HG02938 (cell line): ENCODE measurements around the gene SERPINH1.

Source experiments
- ATAC-seq: cut with Tn5 transposase; IDR thresholded peaks from one replicate; pipeline ENCODE4 v1.9.1; 2021; ENCODE audit warnings: mild to moderate bottlenecking, moderate library complexity; ENCODE audit not compliant: unreplicated experiment

Gene SERPINH1

DNA sequence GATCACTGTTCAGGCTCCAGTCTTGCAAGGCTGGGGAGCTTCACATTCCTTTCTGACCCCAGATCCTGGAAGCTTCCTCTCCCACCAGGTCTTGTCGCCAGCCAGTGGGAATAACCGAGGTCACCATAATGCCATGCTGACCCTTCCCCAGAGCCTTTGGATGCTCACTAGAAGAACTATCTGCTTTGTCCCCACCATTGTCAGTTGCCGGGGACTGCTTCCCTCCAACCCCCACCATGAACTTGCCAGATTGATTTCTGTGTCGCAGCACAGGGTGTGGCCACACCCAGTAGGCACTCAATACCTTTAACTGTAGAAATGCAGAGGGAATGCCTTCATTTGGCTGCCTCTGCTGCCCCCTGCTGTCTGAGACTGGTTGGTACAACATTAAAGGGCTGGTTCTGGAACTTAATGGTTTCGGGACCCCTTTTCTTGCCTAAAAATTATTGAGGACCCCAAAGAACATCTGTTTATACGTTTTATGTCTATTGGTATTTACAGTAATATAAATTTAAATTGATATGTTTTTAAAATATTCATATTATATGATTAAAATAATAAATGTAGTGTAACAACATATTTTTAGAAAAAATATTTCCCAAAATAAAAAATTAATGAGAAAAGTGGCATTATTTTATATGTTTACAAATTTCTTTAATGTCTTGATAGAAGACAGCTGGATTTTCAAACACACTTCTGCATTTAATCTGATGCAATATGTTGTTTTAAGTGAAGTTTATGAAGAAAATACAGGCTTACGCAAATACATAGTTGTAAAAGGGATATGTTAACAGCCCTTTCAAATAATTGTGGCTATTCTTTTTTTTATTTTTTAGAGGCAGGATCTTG, 29.6 kb upstream of the SERPINH1 start:
- ATAC-seq: no peak

- ATAC-seq: no peak
Observed at GRCh38 chr11:75533896-75534258, 28.2 kb upstream of the SERPINH1 start.

- no peak for ATAC-seq
Observed at GRCh38 chr11:75534259-75535069, 27.6 kb upstream of the SERPINH1 start.

DNA sequence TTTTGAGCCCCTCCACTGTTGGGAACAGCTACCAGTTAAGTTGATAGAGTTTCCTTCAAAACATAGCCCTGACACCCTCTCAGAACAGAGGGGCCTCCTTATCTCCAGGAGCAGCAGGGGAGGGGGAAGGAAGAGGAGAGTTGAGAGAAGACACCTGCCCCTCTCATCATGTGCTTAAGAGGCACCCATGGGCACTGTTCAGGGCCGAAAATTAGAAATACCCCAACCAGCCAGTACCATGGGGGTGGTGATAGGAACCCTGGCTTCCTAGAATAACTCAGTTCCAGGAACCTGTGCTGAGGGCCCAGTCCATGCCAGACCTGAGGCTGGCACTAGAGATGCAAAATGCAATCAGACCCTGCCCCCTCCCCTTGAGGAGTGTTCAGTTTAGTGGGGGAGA, 27.0 kb upstream of the SERPINH1 start:
- ATAC-seq: no peak

DNA sequence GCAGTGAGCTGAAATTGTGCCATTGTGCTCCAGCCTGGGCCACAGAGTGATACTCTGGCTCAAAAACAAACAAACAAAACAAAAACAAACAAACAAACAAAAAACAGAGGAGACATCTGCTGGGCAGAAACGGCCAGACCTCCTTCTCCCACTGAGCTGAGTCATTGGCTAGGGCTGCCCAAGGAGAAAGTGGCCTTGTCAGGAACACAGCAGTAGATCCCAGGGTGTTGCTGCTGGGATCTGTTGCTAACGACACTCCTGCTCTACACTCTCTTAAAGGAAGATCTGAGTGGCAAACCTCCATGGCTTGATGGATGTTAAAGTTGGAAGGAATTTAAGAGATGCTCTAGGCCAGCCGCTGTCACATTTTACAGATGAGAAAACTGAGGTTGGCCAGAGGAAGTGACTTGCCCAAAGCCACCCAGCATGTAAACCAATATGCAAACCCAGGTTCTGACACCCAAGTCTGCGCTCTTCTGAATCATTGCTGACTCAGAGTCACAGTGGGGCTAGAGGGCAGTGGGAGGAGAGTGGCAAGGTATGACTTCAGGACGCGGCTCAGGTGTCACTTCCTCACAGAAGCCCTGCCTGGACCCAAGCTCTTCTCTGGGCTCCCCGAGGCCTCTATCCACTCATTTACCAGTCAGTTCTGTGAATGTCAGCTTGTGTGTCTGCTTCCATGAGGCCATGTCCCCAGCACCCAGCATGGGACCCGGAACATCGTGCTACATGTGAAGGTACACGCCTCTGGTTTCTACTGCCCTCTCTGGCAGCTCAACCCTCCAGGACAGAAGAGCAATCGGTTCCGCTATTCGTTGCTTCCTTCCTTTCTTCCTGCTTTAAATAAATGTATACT, 25.0 kb upstream of the SERPINH1 start:
- peak; percentile 88 for ATAC-seq

DNA sequence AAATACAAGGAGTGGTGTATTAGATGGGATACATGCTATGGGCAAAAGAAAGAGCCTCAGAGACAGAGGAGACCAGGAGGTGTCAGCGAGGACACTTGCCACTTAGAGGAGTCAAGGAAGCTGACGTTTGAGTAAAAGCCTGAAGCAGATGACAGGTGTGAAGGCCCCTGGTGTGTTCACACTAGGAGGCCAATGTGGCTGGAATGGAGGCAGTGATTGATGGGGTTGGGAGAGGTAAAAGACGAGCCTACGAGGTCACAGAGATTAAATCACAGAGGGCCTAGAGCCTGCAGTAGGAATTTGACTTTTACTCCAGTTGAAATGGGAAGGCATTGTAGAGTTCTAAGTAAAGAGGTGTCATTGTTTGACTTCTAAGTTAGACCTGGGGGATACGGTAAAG, 24.3 kb upstream of the SERPINH1 start:
- no peak for ATAC-seq

GRCh38 chr11:75538150-75538942, 23.7 kb upstream of the SERPINH1 start:
- ATAC-seq: no peak

DNA sequence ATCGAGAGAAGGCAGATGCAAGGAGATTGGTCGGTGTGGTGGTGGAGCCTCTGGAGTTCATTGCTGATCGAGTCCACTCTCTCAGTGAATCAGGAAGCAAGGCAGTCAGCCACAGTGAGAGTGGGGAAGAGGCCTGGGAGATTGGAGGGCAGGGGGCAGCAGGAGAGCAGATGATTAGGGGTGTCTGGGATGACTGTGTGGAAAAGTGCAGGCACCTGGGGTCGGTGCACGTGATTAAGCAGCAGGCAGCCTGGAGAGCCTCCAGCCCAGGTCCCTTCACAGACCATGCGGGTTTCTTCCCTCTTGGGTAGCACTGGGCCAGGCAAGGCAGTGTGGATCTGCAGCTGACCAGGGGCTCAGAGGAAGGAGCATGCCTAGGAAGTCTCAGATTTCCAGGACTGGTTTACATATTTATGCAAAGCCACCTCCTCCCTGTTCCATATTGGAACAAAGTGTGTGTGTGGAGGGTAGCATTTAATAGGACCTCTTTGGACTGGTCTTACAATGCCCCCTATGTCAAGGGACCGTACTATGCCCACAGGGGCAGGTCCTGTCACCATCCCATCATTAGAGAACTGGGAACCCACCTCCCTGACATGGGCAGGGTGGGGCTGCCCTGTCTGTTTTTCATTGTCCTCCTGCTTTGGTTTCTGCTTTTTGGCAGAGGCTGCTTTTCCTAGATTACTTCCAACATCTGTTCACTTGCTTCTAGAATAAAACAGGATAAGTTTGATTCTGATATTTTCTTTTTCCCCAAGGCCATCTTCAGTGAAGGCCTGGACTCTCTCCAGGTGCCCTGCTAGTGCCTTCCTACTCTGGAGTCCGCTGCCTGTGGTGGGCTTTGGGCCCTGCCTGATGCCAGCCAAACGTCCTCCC, 22.4 kb upstream of the SERPINH1 start:
- no peak for ATAC-seq

- ATAC-seq: no peak
Observed at GRCh38 chr11:75541193-75542087, 20.6 kb upstream of the SERPINH1 start.

DNA sequence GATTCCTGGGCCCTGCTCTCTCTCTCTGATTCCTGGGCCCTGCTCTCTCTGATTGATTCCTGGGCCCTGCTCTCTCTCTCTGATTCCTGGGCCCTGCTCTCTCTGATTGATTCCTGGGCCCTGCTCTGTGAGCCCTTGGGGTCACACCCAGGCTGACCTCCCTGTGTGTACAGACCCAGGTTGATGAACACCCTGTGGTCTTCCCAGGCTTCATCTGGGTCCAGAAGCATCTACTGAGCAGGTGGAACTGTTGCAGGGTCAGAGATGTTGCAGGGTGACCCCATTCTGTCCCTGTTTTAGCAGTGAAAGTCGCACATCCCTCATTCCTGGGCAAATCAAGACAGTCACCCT, 20.0 kb upstream of the SERPINH1 start:
- no peak for ATAC-seq

- ATAC-seq: no peak
Observed at GRCh38 chr11:75543806-75544205, 18.2 kb upstream of the SERPINH1 start.

GRCh38 chr11:75547177-75547576, 14.9 kb upstream of the SERPINH1 start:
- no peak for ATAC-seq

GRCh38 chr11:75547617-75548058, 14.4 kb upstream of the SERPINH1 start:
- no peak for ATAC-seq

DNA sequence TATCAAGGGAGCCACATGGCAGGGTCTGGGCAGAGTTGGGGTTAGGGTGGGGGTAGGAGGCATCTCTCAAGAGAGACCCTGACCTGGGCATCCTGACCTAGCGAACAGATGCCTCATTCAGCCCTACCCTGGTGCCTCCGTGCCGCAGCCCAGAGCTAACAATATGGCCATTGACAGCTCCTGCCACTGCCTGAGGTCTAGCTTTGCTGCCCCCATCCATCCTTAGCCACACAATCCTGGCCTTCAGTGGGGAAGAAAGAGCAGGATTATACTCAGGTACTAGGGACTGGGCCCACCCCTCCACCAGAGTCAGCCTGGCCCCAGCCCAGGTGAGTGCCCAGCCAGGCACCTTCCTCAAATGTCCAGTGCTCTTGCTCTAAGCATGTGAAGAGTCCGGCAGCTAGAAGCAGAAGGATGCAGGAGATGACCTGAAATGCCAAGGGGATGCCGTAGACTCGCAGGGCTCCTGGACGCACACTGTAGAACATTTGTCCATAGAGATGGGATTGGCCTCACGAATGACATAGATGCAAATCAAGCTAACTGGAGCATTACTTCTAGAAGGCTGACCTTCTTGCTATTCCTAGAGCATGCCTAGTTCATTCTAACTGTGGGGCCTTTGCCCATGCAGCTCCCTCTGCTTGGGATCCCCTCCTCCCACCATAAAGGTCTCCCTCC, 13.3 kb upstream of the SERPINH1 start:
- no peak for ATAC-seq

DNA sequence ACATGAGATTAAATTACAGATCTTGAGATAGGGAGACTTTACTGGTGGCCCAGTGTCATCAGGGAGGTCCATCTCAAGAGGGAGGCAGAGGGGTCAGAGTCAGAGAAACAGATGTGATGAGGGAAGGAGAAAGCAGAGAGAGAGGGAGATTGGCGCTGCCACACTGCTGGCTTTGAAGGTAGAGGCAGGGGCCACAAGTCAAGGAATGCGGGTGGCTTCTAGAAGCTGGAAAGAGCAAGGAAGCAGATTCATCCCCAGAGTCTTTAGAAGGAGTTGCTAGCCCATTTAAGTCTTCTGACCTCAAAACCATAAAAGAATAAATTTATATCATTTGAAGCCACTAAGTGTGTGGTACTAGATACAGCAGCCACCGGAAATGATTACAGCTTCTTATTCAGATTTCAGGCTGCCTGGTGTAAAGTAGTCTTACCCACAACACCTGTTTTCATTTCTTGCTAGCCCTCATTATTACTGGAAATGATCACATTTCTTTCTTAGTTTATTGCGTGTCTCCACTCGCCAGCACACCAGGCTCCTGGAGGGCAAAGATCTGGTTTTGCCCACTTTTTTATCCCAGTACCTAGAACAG, 12.6 kb upstream of the SERPINH1 start:
- ATAC-seq: no peak

DNA sequence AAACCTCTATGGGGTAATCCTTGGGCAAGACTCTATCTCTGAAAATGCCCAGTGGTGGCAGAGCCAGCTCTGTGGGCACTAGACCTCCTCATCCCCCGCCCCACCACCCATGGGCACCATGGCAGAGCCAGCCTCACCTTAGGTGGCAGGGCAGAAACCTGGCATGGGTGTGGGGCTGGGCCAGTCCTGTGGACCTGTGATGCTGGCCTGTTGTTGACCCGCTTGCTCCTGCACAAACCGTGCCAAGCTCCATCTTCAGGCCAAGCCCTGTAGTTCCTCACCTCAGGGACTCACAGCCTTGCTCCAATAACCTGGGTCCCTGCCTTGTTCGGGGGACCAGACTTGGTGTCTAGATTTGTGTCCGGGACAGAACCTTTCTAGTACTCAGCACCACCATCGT, 8.9 kb upstream of the SERPINH1 start:
- no peak for ATAC-seq

DNA sequence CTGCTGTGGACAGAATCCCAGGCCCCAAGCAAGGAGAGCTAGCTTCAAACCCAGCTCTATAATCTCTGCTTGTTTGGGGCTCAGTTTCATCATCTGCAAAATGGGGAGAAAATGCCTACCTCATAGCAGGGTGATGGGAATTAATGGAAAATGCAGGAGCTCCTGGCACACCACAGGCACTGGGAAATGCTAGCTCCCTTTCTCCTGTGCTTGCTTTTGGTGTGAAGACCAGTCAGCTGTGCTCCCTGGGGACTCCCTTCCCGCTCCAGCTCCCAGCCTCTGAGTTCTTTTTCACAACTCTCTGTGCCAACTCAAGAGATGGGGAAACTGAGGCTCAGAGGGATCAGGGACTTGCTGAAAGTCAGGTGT, 8.2 kb upstream of the SERPINH1 start:
- no peak for ATAC-seq
